ENCODE data around the gene CHSY1.

CHSY1 gene

DNA sequence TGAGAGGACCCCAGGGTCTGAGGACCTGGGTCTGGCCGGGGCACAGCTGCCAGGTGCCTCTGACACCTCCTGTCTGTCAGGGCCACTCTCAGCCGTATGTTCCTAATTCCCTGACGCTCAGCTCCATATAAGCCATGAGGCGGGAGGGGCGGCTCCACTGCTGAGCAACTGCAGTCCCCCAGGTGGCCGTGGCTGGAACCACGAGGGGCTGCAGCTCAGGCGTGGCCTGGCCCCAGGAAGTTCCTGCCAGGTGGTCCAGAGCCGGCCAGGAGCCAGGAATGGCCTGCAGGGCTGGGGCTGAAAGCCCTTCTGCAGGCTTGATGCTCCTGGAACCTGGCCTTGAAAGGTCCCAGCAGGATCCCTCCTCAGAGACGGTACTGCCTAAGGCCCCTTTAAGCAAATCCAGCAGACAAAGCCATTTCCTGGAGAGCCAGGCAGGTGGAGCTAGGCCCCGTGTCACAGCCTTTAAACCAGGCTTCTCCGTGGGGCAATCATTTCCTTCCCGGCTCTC lies 118.0 kb downstream of the CHSY1 start:
- H3K9me3 ChIP-seq (ENCODE audit: insufficient read depth, low read depth, low read length): peaks cover 2% of the 10 kb centered on the region
- no CpG with 5 or more reads among the region's 13 CpGs for WGBS (ENCODE audit: extremely low coverage, insufficient coverage, insufficient read length)
- no peak overlapping the region for H2BK12ac ChIP-seq (ENCODE audit: low read length)
- H3K4me1 ChIP-seq (ENCODE audit: control insufficient read depth in 1 of 2, insufficient read depth in 2 of 2, low read length in 2 of 2): no peaks in the 10 kb centered on the region
- no peak overlapping the region for H3K14ac ChIP-seq (ENCODE audit: low read length)
- H2AK5ac ChIP-seq (ENCODE audit: low read length): no peak overlapping the region
- H3K18ac ChIP-seq (ENCODE audit: low read length): no peak overlapping the region
- no peak overlapping the region for H2BK120ac ChIP-seq (ENCODE audit: insufficient read depth, low read length, poor library complexity)
- no peaks in the 10 kb centered on the region for H3K79me2 ChIP-seq (ENCODE audit: control insufficient read depth, insufficient read depth, low read length, poor library complexity)
- H3K79me1 ChIP-seq (ENCODE audit: low read length): no peaks in the 10 kb centered on the region
- no peak overlapping the region for H3K4me2 ChIP-seq (ENCODE audit: low read length)
- no peak overlapping the region for H4K8ac ChIP-seq (ENCODE audit: low read depth, low read length)
- no peak overlapping the region for H3K9ac ChIP-seq (ENCODE audit: low read length)
- no peak overlapping the region for H3K23ac ChIP-seq (ENCODE audit: low read length)
- no peak overlapping the region for H2AFZ ChIP-seq (ENCODE audit: insufficient read depth, low read length, poor library complexity)
- no peak overlapping the region for H3K27ac ChIP-seq (ENCODE audit: low read depth, low read length)
- H3K4me3 ChIP-seq (ENCODE audit: low read depth, low read length): no peak overlapping the region
- H3K27me3 ChIP-seq (ENCODE audit: insufficient read depth, low read length): no peaks in the 10 kb centered on the region
- DNase-seq: no peak
- H4K91ac ChIP-seq (ENCODE audit: low read depth, low read length): no peak overlapping the region
- H3K4ac ChIP-seq (ENCODE audit: low read depth, low read length): no peak overlapping the region
- H4K12ac ChIP-seq (ENCODE audit: low read depth, low read length): no peak overlapping the region
- no peaks in the 10 kb centered on the region for H3K36me3 ChIP-seq (ENCODE audit: control insufficient read depth in 1 of 2, insufficient read depth in 2 of 2, low read length in 2 of 2)
- H2BK5ac ChIP-seq (ENCODE audit: low read depth, low read length, poor library complexity): no peak overlapping the region

GRCh38 chr15:101133181-101133460 lies 118.7 kb downstream of the CHSY1 start:
- H3K23ac ChIP-seq (ENCODE audit: low read length): no peak overlapping the region

DNA sequence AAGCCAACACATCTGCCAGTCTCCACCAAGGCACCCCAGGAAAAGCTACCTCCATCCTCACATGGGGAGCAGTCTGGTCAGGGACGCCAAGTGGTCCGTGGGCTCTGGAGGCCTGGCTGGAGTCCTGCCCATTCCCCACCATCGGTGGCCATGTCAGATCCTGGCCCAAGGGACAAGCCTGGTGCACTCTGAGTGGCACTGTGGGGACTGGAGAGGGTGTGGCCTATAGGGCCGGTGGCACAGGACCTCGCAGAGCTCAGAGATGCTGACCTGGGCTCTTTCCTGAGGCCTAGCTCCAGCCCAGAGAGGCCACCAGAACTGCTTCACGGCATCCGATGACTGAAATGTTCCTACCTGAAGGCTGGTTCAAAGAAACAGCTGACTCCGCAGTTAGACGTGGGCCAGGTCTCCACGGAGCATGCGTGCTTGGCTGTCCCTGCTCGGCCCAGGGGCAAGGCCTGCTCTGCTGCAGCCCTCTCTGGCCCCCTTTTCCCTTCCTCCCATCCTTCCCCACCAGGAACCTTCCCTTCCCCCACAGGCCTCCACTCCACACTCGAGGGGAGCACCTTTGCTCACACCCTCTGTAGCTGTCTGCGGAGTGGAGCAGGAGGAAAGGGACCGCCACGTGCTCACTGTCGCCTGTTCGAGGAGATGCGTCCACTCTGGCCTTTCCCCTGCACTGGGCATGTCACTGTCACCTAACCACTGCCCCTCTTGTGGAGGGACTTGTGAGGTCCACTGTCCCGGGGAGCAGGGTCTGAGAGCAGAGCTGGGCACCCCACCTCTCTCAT lies 119.3 kb downstream of the CHSY1 start:
- H3K27me3 ChIP-seq (ENCODE audit: insufficient read depth, low read length): no peaks in the 10 kb centered on the region
- H3K79me1 ChIP-seq (ENCODE audit: low read length): no peaks in the 10 kb centered on the region
- H3K27ac ChIP-seq (ENCODE audit: low read depth, low read length): no peak overlapping the region

More at GRCh38 chr15:101133181-101133460, 118.7 kb downstream of the CHSY1 start:
- no peak overlapping the region for H2BK120ac ChIP-seq (ENCODE audit: insufficient read depth, low read length, poor library complexity)
- no peak overlapping the region for H4K91ac ChIP-seq (ENCODE audit: low read depth, low read length)
- no CpG with 5 or more reads among the region's 8 CpGs for WGBS (ENCODE audit: extremely low coverage, insufficient coverage, insufficient read length)
- no peak overlapping the region for H3K9ac ChIP-seq (ENCODE audit: low read length)
- no peak overlapping the region for H3K4ac ChIP-seq (ENCODE audit: low read depth, low read length)
- peaks cover 3% of the 10 kb centered on the region for H3K9me3 ChIP-seq (ENCODE audit: insufficient read depth, low read depth, low read length)
- H3K36me3 ChIP-seq (ENCODE audit: control insufficient read depth in 1 of 2, insufficient read depth in 2 of 2, low read length in 2 of 2): no peaks in the 10 kb centered on the region
- H2BK12ac ChIP-seq (ENCODE audit: low read length): no peak overlapping the region
- H3K4me1 ChIP-seq (ENCODE audit: control insufficient read depth in 1 of 2, insufficient read depth in 2 of 2, low read length in 2 of 2): no peaks in the 10 kb centered on the region
- H2BK5ac ChIP-seq (ENCODE audit: low read depth, low read length, poor library complexity): no peak overlapping the region
- H3K79me1 ChIP-seq (ENCODE audit: low read length): no peaks in the 10 kb centered on the region
- no peak overlapping the region for H2AFZ ChIP-seq (ENCODE audit: insufficient read depth, low read length, poor library complexity)
- no peak overlapping the region for H3K4me2 ChIP-seq (ENCODE audit: low read length)
- no peak for DNase-seq
- no peak overlapping the region for H3K4me3 ChIP-seq (ENCODE audit: low read depth, low read length)
- no peak overlapping the region for H3K14ac ChIP-seq (ENCODE audit: low read length)
- H3K27me3 ChIP-seq (ENCODE audit: insufficient read depth, low read length): no peaks in the 10 kb centered on the region
- H2AK5ac ChIP-seq (ENCODE audit: low read length): no peak overlapping the region
- H3K18ac ChIP-seq (ENCODE audit: low read length): no peak overlapping the region
- no peak overlapping the region for H4K8ac ChIP-seq (ENCODE audit: low read depth, low read length)
- H4K12ac ChIP-seq (ENCODE audit: low read depth, low read length): no peak overlapping the region
- H3K27ac ChIP-seq (ENCODE audit: low read depth, low read length): no peak overlapping the region
- no peaks in the 10 kb centered on the region for H3K79me2 ChIP-seq (ENCODE audit: control insufficient read depth, insufficient read depth, low read length, poor library complexity)

GRCh38 chr15:101131489-101132389 lies 120.1 kb downstream of the CHSY1 start:
- Histone ChIP-seq H2BK120ac (ENCODE audit: insufficient read depth, low read length, poor library complexity) (no peak overlapping the region), H3K9me3 (ENCODE audit: insufficient read depth, low read depth, low read length) (peaks cover 5% of the 10 kb centered on the region), H3K27me3 (ENCODE audit: insufficient read depth, low read length) (no peaks in the 10 kb centered on the region), H2BK5ac (ENCODE audit: low read depth, low read length, poor library complexity) (no peak overlapping the region), H3K9ac (ENCODE audit: low read length) (no peak overlapping the region), H3K4me1 (ENCODE audit: control insufficient read depth in 1 of 2, insufficient read depth in 2 of 2, low read length in 2 of 2) (no peaks in the 10 kb centered on the region), H3K18ac (ENCODE audit: low read length) (no peak overlapping the region), H2AK5ac (ENCODE audit: low read length) (no peak overlapping the region), H4K91ac (ENCODE audit: low read depth, low read length) (no peak overlapping the region), H3K4me3 (ENCODE audit: low read depth, low read length) (peak overlapping the region; percentile 3), H3K23ac (ENCODE audit: low read length) (no peak overlapping the region), H2AFZ (ENCODE audit: insufficient read depth, low read length, poor library complexity) (no peak overlapping the region), H3K14ac (ENCODE audit: low read length) (no peak overlapping the region), H2BK12ac (ENCODE audit: low read length) (no peak overlapping the region), H4K12ac (ENCODE audit: low read depth, low read length) (no peak overlapping the region), H3K36me3 (ENCODE audit: control insufficient read depth in 1 of 2, insufficient read depth in 2 of 2, low read length in 2 of 2) (peaks cover 0 to 4% of the 10 kb centered on the region in 2 experiments), H3K4me2 (ENCODE audit: low read length) (no peak overlapping the region), H3K4ac (ENCODE audit: low read depth, low read length) (no peak overlapping the region), H4K8ac (ENCODE audit: low read depth, low read length) (no peak overlapping the region), H3K79me2 (ENCODE audit: control insufficient read depth, insufficient read depth, low read length, poor library complexity) (no peaks in the 10 kb centered on the region), H3K79me1 (ENCODE audit: low read length) (no peaks in the 10 kb centered on the region), H3K27ac (ENCODE audit: low read depth, low read length) (no peak overlapping the region)
- WGBS (ENCODE audit: extremely low coverage, insufficient coverage, insufficient read length): no CpG with 5 or more reads among the region's 18 CpGs
- DNase-seq: no peak

More for the DNA sequence above, 119.3 kb downstream of the CHSY1 start:
- Histone ChIP-seq H3K4me2 (ENCODE audit: low read length) (no peak overlapping the region), H3K79me2 (ENCODE audit: control insufficient read depth, insufficient read depth, low read length, poor library complexity) (no peaks in the 10 kb centered on the region), H3K4me3 (ENCODE audit: low read depth, low read length) (peak overlapping the region; percentile 3), H3K23ac (ENCODE audit: low read length) (no peak overlapping the region), H4K8ac (ENCODE audit: low read depth, low read length) (no peak overlapping the region), H3K9ac (ENCODE audit: low read length) (no peak overlapping the region), H4K12ac (ENCODE audit: low read depth, low read length) (no peak overlapping the region), H3K36me3 (ENCODE audit: control insufficient read depth in 1 of 2, insufficient read depth in 2 of 2, low read length in 2 of 2) (peaks cover 0 to 3% of the 10 kb centered on the region in 2 experiments), H2BK12ac (ENCODE audit: low read length) (no peak overlapping the region), H3K4ac (ENCODE audit: low read depth, low read length) (no peak overlapping the region), H3K9me3 (ENCODE audit: insufficient read depth, low read depth, low read length) (peaks cover 6% of the 10 kb centered on the region), H4K91ac (ENCODE audit: low read depth, low read length) (no peak overlapping the region), H3K18ac (ENCODE audit: low read length) (no peak overlapping the region), H2AK5ac (ENCODE audit: low read length) (no peak overlapping the region), H3K4me1 (ENCODE audit: control insufficient read depth in 1 of 2, insufficient read depth in 2 of 2, low read length in 2 of 2) (no peaks in the 10 kb centered on the region), H2BK5ac (ENCODE audit: low read depth, low read length, poor library complexity) (no peak overlapping the region), H2BK120ac (ENCODE audit: insufficient read depth, low read length, poor library complexity) (no peak overlapping the region), H2AFZ (ENCODE audit: insufficient read depth, low read length, poor library complexity) (no peak overlapping the region), H3K14ac (ENCODE audit: low read length) (no peak overlapping the region)
- no CpG with 5 or more reads among the region's 20 CpGs for WGBS (ENCODE audit: extremely low coverage, insufficient coverage, insufficient read length)
- DNase-seq: no peak

Measured in trophoblast cell (in vitro differentiated cells and primary cell).